RWPE1 (cell line): ENCODE measurements around the gene CDR2L.

Source experiments
- CTCF ChIA-PET: fragments of 350-600 bp; sonication (Branson Sonifier 250); formaldehyde crosslinking; extraction: SDS; loops from one replicate; lab custom pipeline; 2021; lab: Yijun Ruan, JAX
- POLR2A ChIA-PET: fragments of 400-600 bp; formaldehyde crosslinking; extraction: SDS; loops from one replicate; lab custom pipeline; 2020; ENCODE audit warnings: antibody characterized with exemption; ENCODE audit not compliant: low non-redundant PET; lab: Yijun Ruan, JAX
- DNase-seq: peaks from one replicate; pipeline ENCODE4 v3.0.0; 2012; ENCODE audit warnings: low spot score
- H3K27ac ChIP-seq: fragments of 450-650 bp; 2 replicates; pipeline ENCODE4 v1.5.1; 2017
- CTCF ChIP-seq: fragments of 450-650 bp; conservative IDR thresholded peaks from 2 replicates; pipeline ENCODE4 v1.5.1; 2017; ENCODE audit warnings: low read depth, mild to moderate bottlenecking

Gene CDR2L

GRCh38 chr17:74987418-74987908, at the start of gene CDR2L:
TSS of gene CDR2L (plus strand) at chr17:74987632. CDS start at chr17:74988044, 412 bp downstream.
- no peak for TF ChIP-seq CTCF
- ChIA-PET CTCF (interaction anchor here (0.7 to 2.1 kb wide), 3 partner anchors 25 to 1262 kb away, joined by 4 to 6 read pairs (median 6); no protein-coding TSS in a partner anchor), POLR2A (interaction anchor here (1.1 kb wide), 1 partner anchor 25 kb away, joined by 3 read pairs; no protein-coding TSS in a partner anchor)
- peak; percentile 94 for DNase-seq
- peak within 1 kb of the TSS; percentile 87 for H3K27ac ChIP-seq

- no peak overlapping the region for H3K27ac ChIP-seq
- no peak for DNase-seq
- ChIA-PET CTCF (no interaction called here), POLR2A (no interaction called here)
- TF ChIP-seq CTCF: no peak
Observed at GRCh38 chr17:74938194-74938950, 49.1 kb upstream of the CDR2L start.

GRCh38 chr17:74939534-74939933, 47.9 kb upstream of the CDR2L start:
- no peak overlapping the region for H3K27ac ChIP-seq
- ChIA-PET POLR2A (no interaction called here), CTCF (interaction anchor here (0.6 kb wide), 2 partner anchors 21 to 574 kb away, joined by 5 read pairs; no protein-coding TSS in a partner anchor)
- no peak for DNase-seq
- no peak for TF ChIP-seq CTCF

GRCh38 chr17:74941128-74941725, 46.2 kb upstream of the CDR2L start:
- ChIA-PET CTCF (no interaction called here), POLR2A (no interaction called here)
- DNase-seq: no peak
- no peak overlapping the region for H3K27ac ChIP-seq
- no peak for TF ChIP-seq CTCF

GRCh38 chr17:74943808-74944522, 43.5 kb upstream of the CDR2L start:
- ChIA-PET CTCF (interaction anchor here (1.0 to 1.8 kb wide), 4 partner anchors 11 to 20 kb away, joined by 3 to 6 read pairs (median 4); partner anchors contain the start of gene OTOP2), POLR2A (interaction anchor here (1.2 kb wide), 1 partner anchor 262 kb away, joined by 3 read pairs; the partner anchor contains the start of gene NUP85)
- no peak for TF ChIP-seq CTCF
- DNase-seq: peak; percentile 96
- H3K27ac ChIP-seq: peak overlapping the region; percentile 91

- ChIA-PET CTCF (interaction anchor here (0.6 to 1.8 kb wide), 3 partner anchors 12 to 164 kb away, joined by 3 to 6 read pairs (median 3); partner anchors contain the start of gene USH1G), POLR2A (interaction anchor here (1.2 kb wide), 1 partner anchor 260 kb away, joined by 3 read pairs; the partner anchor contains the start of gene NUP85)
- TF ChIP-seq CTCF: no peak
- no peak for DNase-seq
- H3K27ac ChIP-seq: no peak overlapping the region
Observed at GRCh38 chr17:74945543-74945942, 41.9 kb upstream of the CDR2L start.
